Glutamatergic neuron (in vitro differentiated cells): ENCODE results near the gene WDR18. TPM values are rescaled to one million over a fixed set of nuclear protein-coding genes. Genes with fewer than 3 reads are reported as not detected.

Experiments
- DNase-seq: peaks from one replicate; pipeline ENCODE4 v3.0.0; 2022
- H3K27ac Mint-ChIP-seq: one replicate; pipeline ENCODE4 v1.8.0; 2020; ENCODE audit warnings: mild to moderate bottlenecking, mixed read lengths, inconsistent platforms; ENCODE audit not compliant: unreplicated experiment
- H3K27me3 Mint-ChIP-seq: one replicate; pipeline ENCODE4 v1.8.0; 2020; ENCODE audit warnings: mild to moderate bottlenecking, moderate library complexity, mixed read lengths, inconsistent platforms; ENCODE audit not compliant: unreplicated experiment
- H3K36me3 Mint-ChIP-seq: one replicate; pipeline ENCODE4 v1.8.0; 2020; ENCODE audit warnings: mild to moderate bottlenecking, mixed read lengths, inconsistent platforms; ENCODE audit not compliant: unreplicated experiment
- H3K4me1 Mint-ChIP-seq: one replicate; pipeline ENCODE4 v1.8.0; 2020; ENCODE audit warnings: mild to moderate bottlenecking, low read depth, mixed read lengths, inconsistent platforms; ENCODE audit not compliant: unreplicated experiment
- H3K4me3 Mint-ChIP-seq: one replicate; pipeline ENCODE4 v1.8.0; 2020; ENCODE audit warnings: mild to moderate bottlenecking, mixed read lengths, inconsistent platforms; ENCODE audit not compliant: unreplicated experiment
- H3K9me3 Mint-ChIP-seq: one replicate; pipeline ENCODE4 v1.8.0; 2020; ENCODE audit warnings: mild to moderate bottlenecking, moderate library complexity, mixed read lengths, inconsistent platforms; ENCODE audit not compliant: unreplicated experiment
- CTCF ChIP-seq: fragments of 200-600 bp; sonication (generic); IDR thresholded peaks from one replicate; pipeline ENCODE4 v1.5.0; 2021; ENCODE audit not compliant: partially characterized antibody, unreplicated experiment
- total RNA-seq: library from RNA; stranded (reverse); fragmentation: NEBNext Ultra II Directional; extraction: Animal tissue kit (Norgen Biotek cat#: 25700); gene quantifications from one replicate; pipeline ENCODE4 v1.2.1, GENCODE V29; 2021; ENCODE audit not compliant: unreplicated experiment

Gene WDR18
- total RNA-seq, 1 donor from 2014 or later: 52.1 TPM

GRCh38 chr19:1010586-1011510 is 26.7 kb downstream of the WDR18 start:
- H3K4me1 Mint-ChIP-seq: peaks cover under 1% of the 10 kb centered on the region
- H3K27ac Mint-ChIP-seq: no peak overlapping the region
- H3K4me3 Mint-ChIP-seq: no peak overlapping the region
- no peak for TF ChIP-seq CTCF
- peak; percentile 18 for DNase-seq
- peaks cover 1% of the 10 kb centered on the region for H3K9me3 Mint-ChIP-seq
- peaks cover 3% of the 10 kb centered on the region for H3K27me3 Mint-ChIP-seq
- H3K36me3 Mint-ChIP-seq: no peaks in the 10 kb centered on the region

- peak; percentile 13 for DNase-seq
- Mint-ChIP-seq H3K4me3 (no peak overlapping the region), H3K4me1 (peaks cover 3% of the 10 kb centered on the region), H3K36me3 (no peaks in the 10 kb centered on the region), H3K27me3 (peaks cover 1% of the 10 kb centered on the region), H3K27ac (no peak overlapping the region), H3K9me3 (no peaks in the 10 kb centered on the region)
- TF ChIP-seq CTCF: no peak
Observed at GRCh38 chr19:1011831-1012333, 27.7 kb downstream of the WDR18 start.

GRCh38 chr19:1012334-1012733 is 28.2 kb downstream of the WDR18 start:
- TF ChIP-seq CTCF: no peak
- H3K9me3 Mint-ChIP-seq: no peaks in the 10 kb centered on the region
- peak; percentile 17 for DNase-seq
- no peaks in the 10 kb centered on the region for H3K27me3 Mint-ChIP-seq
- H3K27ac Mint-ChIP-seq: no peak overlapping the region
- H3K36me3 Mint-ChIP-seq: no peaks in the 10 kb centered on the region
- H3K4me1 Mint-ChIP-seq: peaks cover 5% of the 10 kb centered on the region
- no peak overlapping the region for H3K4me3 Mint-ChIP-seq

GRCh38 chr19:1013218-1013617 is 29.1 kb downstream of the WDR18 start:
- no peak for TF ChIP-seq CTCF
- Mint-ChIP-seq H3K36me3 (no peaks in the 10 kb centered on the region), H3K4me1 (peaks cover 7% of the 10 kb centered on the region), H3K4me3 (no peak overlapping the region), H3K27me3 (no peaks in the 10 kb centered on the region), H3K27ac (no peak overlapping the region), H3K9me3 (no peaks in the 10 kb centered on the region)
- no peak for DNase-seq
